ENCODE results near the gene CPNE1.
A peak's percentile ranks its signal among the peaks of the same experiment; 100 is the strongest.

GRCh38 chr20:35699127-35699956, 34.6 kb upstream of the CPNE1 start, which contains the start of the genes NFS1 and ROMO1:
- TF ChIP-seq CTCF (IDR thresholded peaks at IDR 0.05 in 4 of 5, conservative IDR thresholded peaks at IDR 0.05 in 1 of 5), result peak; percentile 5 to 35 (median 25)
- peak; percentile 60 to 84 for TF ChIP-seq POLR2A (IDR thresholded peaks at IDR 0.05)
